CMK (cell line): ENCODE data around the gene KCNN2.

Source experiments
- DNase-seq: peaks from one replicate; pipeline ENCODE4 v3.0.0-alpha.2; 2010; ENCODE audit warnings: low read depth

KCNN2 gene

GRCh38 chr5:114361724-114362196 lies at the start of gene KCNN2:
TSS of gene KCNN2 (plus strand) at chr5:114362070. CDS start at chr5:114362140, 70 bp downstream.
- DNase-seq, result no peak

GRCh38 chr5:114312658-114313057 lies 49.2 kb upstream of the KCNN2 start:
- DNase-seq, result no peak

- DNase-seq, result no peak
Measured at GRCh38 chr5:114314061-114314460, 47.8 kb upstream of the KCNN2 start.

GRCh38 chr5:114316167-114316566 lies 45.7 kb upstream of the KCNN2 start:
- DNase-seq, result no peak

GRCh38 chr5:114317751-114318150 lies 44.1 kb upstream of the KCNN2 start:
- no peak for DNase-seq

DNA sequence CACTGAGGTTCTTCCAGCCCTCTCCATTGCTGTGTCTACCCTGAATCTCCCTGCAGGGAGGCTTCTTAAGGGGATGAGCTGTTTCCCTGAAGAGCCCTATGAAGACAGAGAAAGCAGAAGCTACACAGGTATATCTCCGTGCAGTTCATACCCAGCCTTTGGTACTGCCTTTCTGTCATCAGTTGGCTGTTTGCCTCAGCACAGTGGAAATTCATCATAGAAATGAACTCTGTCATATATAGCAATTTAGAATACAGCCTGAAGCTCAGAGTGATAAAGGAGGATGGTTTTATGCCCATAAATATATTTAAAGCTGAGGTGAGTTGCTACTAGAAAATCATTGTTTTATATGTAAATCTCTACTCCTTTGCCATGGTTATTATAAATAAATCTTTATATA lies 42.6 kb upstream of the KCNN2 start:
- no peak for DNase-seq

DNA sequence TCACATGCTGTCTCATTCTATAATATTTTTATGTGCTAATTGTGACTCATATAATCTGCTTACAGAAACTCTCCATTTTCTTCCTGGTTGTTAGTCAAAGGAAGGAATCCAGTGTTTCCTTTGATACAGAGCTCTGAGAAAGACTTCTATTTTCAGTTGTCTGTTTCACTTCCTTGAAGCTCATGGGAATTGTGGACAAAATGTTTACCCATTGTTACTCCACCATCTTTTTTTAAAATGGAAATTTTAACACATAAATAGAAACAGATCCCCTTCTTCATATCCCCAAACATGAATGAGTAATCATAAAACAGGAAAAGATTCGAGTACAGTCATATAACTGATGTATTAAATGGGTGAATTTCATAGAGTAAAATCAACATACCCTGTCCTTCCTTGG lies 42.0 kb upstream of the KCNN2 start:
- DNase-seq, result no peak

GRCh38 chr5:114324282-114324681 lies 37.6 kb upstream of the KCNN2 start:
- no peak for DNase-seq

GRCh38 chr5:114325541-114325940 lies 36.3 kb upstream of the KCNN2 start:
- DNase-seq, result no peak

DNA sequence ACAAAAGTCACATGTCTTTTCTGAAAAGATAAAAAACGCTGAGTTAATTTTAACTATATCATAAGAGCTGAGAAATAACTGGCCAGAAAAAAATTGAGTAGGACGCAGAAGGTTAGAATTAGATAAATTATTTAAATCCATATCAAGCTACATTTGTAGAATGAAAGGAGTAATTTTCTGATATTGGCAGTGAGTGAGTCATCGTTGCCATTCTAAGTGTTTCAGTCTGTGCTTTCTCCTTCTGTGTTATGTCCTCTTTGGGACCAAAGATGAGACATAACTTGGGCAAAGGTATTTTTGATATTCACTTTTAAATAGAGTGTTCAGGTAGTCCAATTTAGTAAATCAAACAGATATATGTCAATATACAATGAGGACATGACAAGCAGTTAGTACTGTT lies 34.4 kb upstream of the KCNN2 start:
- DNase-seq, result no peak

DNA sequence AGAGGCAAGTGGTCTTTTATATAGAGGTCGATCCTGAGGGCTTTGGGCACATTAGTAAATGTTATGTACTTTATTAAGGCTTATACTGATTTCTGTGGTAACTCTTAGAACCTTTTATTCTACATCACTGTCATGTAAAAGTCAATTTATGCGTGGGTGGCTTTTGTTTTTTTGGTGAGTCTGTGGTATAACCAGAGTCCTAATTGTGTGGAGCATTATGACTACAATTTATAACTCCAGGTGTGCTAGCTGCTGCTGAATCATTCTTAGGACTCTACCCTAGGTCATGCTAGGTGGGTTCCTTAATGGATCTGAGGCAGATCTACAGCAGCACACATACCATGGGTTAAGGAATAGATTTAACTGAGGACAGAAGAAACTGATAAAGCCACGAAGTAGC lies 33.9 kb upstream of the KCNN2 start:
- no peak for DNase-seq

- no peak for DNase-seq
Measured at GRCh38 chr5:114330916-114331531, 30.8 kb upstream of the KCNN2 start.

DNA sequence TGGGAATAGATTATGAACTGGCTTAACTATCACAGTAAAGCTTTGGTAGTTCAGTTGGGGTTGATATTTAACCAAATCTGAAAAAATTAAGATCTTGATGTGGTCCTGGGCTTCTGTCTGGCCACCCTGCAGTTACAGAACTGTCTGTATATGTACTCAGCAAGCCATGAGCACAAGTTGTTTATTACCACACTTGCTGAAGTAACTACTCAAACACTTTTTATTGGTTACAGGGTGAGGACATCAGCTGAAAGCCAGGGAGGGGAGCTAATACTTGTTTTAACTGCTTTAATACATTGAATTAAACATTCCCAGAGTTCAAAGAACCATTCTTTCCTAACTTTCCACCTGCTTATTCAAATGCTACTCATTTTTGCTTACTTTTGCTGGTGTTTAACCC lies 29.4 kb upstream of the KCNN2 start:
- no peak for DNase-seq

- DNase-seq, result no peak
Measured at GRCh38 chr5:114332925-114333324, 28.9 kb upstream of the KCNN2 start.

- no peak for DNase-seq
Measured at GRCh38 chr5:114335391-114335790, 26.5 kb upstream of the KCNN2 start.

DNA sequence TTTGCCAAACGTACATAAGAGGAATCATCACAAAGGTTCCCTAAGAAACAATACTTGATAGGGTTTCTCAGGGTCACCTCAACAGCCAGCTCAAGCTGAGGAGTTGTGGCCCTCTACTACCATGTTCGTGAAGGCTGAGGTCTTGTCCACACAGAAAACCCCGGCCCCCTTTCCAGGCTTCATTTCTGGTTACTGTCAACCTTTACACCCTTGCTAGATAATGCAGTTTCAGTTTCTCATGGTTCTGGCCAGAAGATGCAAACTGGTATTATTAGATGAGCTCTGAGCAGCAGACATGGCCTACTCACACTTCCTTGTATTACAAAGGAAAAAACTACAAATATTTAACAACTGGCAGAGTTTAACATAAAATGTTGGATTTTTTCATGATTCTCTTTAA lies 22.8 kb upstream of the KCNN2 start:
- no peak for DNase-seq

DNA sequence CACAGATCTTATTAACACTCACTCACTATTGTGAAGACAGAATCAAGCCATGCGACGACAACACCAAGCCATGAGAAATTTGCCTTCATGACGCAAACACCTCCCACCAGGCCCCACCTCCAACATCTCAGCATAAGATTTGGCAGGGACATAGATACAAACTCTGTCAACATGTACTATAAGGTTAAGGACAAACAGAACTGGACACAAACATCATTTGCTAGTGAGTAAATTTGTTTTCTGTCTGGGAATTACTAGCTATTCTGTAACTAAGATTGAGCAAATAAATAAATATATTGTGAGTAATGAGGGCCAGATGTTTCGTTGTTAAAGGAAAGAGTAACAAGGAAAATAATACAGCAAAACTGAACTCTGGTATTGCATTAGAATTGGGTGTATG lies 15.7 kb upstream of the KCNN2 start:
- DNase-seq, result no peak

GRCh38 chr5:114355086-114355830 lies 6.6 kb upstream of the KCNN2 start:
- no peak for DNase-seq

- no peak for DNase-seq
Measured at GRCh38 chr5:114358329-114358728, 3.5 kb upstream of the KCNN2 start.

- no peak for DNase-seq
Measured at GRCh38 chr5:114360357-114360756, 1.5 kb upstream of the KCNN2 start.

- DNase-seq, result no peak
Measured at GRCh38 chr5:114360816-114361723, 800 bp upstream of the KCNN2 start.

DNA sequence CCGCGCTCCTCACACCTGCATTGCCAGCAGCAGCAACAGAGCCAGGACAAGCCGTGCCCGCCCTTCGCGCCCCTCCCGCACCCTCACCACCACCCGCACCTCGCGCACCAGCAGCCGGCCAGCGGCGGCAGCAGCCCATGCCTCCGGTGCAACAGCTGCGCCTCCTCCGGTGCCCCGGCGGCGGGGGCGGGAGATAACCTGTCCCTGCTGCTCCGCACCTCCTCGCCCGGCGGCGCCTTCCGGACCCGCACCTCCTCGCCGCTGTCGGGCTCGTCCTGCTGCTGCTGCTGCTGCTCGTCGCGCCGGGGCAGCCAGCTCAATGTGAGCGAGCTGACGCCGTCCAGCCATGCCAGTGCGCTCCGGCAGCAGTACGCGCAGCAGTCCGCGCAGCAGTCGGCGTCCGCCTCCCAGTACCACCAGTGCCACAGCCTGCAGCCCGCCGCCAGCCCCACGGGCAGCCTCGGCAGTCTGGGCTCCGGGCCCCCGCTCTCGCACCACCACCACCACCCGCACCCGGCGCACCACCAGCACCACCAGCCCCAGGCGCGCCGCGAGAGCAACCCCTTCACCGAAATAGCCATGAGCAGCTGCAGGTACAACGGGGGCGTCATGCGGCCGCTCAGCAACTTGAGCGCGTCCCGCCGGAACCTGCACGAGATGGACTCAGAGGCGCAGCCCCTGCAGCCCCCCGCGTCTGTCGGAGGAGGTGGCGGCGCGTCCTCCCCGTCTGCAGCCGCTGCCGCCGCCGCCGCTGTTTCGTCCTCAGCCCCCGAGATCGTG lies 517 bp downstream of the KCNN2 start:
- DNase-seq, result no peak
